Effector memory CD4-positive, alpha-beta T cell (primary cell): ENCODE measurements around the gene EIPR1.

ENCODE experiments used
- DNase-seq, 3 donors: peaks; one replicate each; pipeline ENCODE4 v3.0.0-alpha.2; 2020
- H3K27ac ChIP-seq: 2 replicates; pipeline ENCODE4 v1.7.0; 2013; ENCODE audit warnings: mild to moderate bottlenecking, low read length, moderate library complexity; ENCODE audit not compliant: insufficient read depth, poor library complexity, severe bottlenecking
- H3K27me3 ChIP-seq: replicated peaks from 2 replicates; pipeline ENCODE4 v1.7.0; 2013; ENCODE audit warnings: mild to moderate bottlenecking, low read length; ENCODE audit not compliant: insufficient read depth, control insufficient read depth, poor library complexity, severe bottlenecking
- H3K36me3 ChIP-seq: 2 replicates; pipeline ENCODE4 v1.7.0; 2013; ENCODE audit warnings: mild to moderate bottlenecking, low read length, moderate library complexity; ENCODE audit not compliant: control insufficient read depth, insufficient read depth
- H3K4me1 ChIP-seq: 2 replicates; pipeline ENCODE4 v1.7.0; 2013; ENCODE audit warnings: low read length, mild to moderate bottlenecking; ENCODE audit not compliant: control insufficient read depth, insufficient read depth, poor library complexity, severe bottlenecking
- H3K4me3 ChIP-seq: 2 replicates; pipeline ENCODE4 v1.7.0; 2013; ENCODE audit warnings: low read length, low read depth, mild to moderate bottlenecking; ENCODE audit not compliant: insufficient read depth, poor library complexity, severe bottlenecking
- H3K9me3 ChIP-seq: 2 replicates; pipeline ENCODE4 v1.7.0; 2013; ENCODE audit warnings: mild to moderate bottlenecking, low read length, moderate library complexity; ENCODE audit not compliant: control insufficient read depth

The EIPR1 gene

DNA sequence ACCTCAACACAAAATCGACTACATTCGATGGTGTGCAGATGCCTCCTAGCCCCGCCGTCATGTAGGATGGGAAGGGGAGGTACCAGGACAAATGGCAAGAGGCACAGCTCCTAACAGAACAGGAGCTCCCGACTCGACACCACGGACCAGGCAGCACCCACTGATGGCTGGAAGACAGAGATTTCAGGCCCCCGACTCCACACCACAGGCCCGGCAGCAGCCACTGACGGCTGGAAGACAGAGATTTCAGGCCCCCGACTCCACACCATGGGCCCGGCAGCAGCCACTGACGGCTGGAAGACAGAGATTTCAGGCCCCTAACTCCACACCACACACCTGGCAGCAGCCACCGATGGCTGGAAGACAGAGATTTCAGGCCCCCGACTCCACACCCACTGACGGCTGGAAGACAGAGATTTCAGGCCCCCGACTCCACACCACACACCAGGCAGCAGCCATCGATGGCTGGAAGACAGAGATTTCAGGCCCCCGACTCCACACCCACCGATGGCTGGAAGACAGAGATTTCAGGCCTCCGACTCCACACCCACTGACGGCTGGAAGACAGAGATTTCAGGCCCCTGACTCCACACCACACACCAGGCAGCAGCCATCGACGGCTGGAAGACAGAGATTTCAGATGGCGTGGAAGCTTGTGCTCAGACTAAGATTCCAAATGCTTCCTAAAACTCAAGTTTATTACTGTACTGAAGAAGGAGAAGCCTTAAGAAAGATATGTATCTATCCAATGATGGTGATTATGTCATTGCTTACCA lies 135.5 kb downstream of the EIPR1 start:
- Histone ChIP-seq H3K4me3 (no peak overlapping the region), H3K4me1 (peaks cover 37% of the 10 kb centered on the region), H3K9me3 (no peaks in the 10 kb centered on the region), H3K36me3 (no peaks in the 10 kb centered on the region), H3K27me3 (no peaks in the 10 kb centered on the region), H3K27ac (peak overlapping the region; percentile 49)
- DNase-seq = no peak

DNA sequence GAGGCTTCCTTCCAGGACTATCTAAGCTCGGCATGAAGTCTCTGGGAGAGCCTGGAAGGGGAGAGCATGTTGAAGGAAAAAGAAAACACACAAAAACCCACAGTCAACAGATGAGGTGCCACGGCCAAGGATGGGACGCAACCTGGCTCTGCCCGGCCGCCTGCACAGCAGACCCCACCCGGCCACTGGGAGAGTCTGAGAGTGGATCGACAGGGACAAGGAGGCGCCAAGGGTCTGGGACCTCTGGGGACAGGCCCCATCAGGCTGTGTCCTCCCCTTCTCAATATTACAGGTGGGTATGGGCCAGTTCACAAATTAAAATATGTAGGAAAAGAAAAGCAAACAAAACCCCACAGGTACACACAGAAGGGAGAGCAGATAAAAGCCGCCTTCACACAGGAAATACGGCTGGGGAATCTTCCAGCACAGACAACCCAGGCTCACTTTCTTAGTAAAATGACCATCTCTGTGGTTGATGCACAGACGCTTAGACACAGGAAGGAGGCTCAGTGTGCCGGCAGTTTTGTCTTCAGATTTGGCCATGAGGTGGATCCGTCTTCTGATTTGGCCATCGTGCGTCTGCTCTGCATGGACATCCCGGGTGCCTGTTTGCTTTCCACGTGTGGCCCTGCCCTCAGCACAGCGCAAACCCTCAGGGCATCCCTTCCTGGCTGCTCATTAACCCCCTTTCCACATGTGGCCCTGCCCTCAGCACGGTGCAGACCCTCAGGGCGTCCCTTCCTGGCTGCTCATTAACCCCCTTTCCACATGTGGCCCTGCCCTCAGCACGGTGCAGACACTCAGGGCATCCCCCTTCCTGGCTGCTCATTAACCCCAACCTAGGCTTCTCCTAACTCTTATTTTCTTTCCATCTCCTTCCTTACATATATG lies 138.4 kb downstream of the EIPR1 start:
- Histone ChIP-seq H3K36me3 (no peaks in the 10 kb centered on the region), H3K4me1 (peaks cover 37% of the 10 kb centered on the region), H3K4me3 (no peak overlapping the region), H3K27ac (no peak overlapping the region), H3K9me3 (no peaks in the 10 kb centered on the region), H3K27me3 (no peaks in the 10 kb centered on the region)
- no peak for DNase-seq

DNA sequence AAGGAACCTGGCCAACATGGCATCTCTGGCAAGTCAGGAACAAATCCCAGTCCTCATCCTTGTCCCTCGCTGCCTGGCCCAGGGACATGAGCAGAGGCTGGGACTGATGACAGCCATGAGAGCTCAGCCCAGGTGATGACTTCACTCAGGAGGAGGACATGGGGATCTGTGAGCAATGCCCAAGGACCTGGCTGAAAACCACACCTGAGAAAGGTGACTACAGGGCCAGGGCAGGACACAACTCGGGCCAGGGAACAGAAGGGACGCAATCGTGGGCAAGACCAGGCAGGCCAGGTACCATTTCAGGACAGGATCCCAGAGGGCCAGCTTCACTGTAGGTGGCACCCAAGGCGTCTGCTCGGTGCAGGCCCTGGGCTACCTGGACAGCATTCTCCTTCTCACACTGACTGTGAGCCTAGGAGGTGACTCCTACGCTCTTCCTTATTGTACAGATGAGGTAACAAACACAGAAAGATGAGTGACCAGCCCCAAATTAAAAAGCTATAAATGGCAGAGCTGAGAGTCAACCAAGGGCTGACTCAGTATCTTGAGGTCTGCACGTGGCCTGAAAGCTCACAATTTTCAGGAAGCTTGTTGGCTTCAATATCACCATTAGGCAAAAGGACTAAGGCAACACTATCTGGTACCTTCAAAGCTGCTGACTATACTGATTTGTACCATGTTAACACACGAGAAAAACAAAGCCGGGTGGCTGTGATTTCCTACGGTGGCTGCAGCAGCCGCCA lies 141.1 kb downstream of the EIPR1 start:
- no peak overlapping the region for H3K27ac ChIP-seq
- DNase-seq = no peak

DNA sequence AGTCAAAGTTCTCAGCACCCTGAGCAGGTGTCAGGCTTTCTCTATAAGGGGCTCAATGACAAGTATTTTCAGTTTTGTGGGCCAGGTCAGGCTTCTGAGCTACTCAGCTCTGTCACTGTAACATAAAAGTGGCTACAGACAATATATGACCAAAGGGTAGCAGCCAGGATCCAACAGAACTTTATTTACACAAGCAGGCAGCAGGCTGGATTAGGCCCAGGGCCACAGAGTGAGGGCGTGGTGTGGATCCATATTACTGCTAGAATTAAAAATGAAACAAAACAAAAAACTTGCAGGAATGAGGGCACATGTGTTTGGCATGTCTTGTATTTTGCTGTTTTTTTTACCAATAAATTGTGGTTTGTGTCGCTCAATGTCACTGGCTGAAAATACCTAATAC lies 143.7 kb downstream of the EIPR1 start:
- Histone ChIP-seq H3K36me3 (no peaks in the 10 kb centered on the region), H3K4me3 (no peak overlapping the region), H3K27me3 (no peaks in the 10 kb centered on the region), H3K4me1 (peaks cover 1% of the 10 kb centered on the region), H3K27ac (no peak overlapping the region), H3K9me3 (no peaks in the 10 kb centered on the region)
- DNase-seq = no peak

More for the DNA sequence above, 141.1 kb downstream of the EIPR1 start:
- no peaks in the 10 kb centered on the region for H3K9me3 ChIP-seq
- no peaks in the 10 kb centered on the region for H3K36me3 ChIP-seq
- H3K4me1 ChIP-seq = peaks cover 19% of the 10 kb centered on the region
- no peak overlapping the region for H3K4me3 ChIP-seq
- no peaks in the 10 kb centered on the region for H3K27me3 ChIP-seq

DNA sequence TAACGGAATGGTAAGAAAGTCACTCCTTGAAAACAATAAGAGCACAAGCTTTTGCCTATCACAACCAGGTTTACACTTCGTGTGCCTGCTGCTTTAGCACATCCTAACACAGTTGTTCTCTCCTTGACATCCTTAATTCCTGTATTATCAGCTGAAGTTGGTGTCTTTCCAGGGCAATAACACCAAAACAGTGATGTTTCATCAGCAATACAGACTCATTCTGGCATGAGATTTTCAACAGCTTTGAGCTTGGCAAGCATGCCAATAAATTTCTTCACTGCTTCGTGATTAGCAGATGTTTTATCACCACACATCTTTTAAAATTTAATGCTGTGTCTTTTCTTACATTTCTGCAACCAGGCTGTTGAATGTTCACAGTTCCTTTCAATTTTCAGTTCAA lies 148.4 kb downstream of the EIPR1 start:
- H3K4me3 ChIP-seq = no peak overlapping the region
- H3K9me3 ChIP-seq = no peaks in the 10 kb centered on the region
- no peaks in the 10 kb centered on the region for H3K27me3 ChIP-seq
- H3K36me3 ChIP-seq = no peaks in the 10 kb centered on the region
- peaks cover under 1% of the 10 kb centered on the region for H3K4me1 ChIP-seq
- no peak for DNase-seq
- no peak overlapping the region for H3K27ac ChIP-seq

DNA sequence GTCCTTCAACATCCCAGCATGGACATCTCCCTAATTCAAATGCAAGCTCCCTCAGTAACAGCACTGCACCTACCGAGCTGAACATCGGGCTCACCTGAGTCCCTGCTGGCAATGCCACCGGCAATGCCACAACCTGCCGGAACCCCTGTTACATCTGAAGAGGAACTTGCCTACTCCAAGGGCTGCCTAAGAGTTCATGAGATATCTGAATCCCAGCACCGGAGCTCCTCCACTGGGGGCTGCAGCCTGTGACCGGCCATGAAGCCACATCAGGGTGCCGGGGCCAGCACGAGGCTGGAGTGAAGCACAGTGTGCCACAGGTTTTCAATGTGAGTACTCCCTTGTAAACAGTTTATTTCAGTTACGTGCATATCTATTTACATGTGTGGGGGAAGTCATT lies 152.9 kb downstream of the EIPR1 start:
- peak overlapping the region; percentile 79 for H3K27ac ChIP-seq
- DNase-seq = no peak
- peaks cover 21% of the 10 kb centered on the region for H3K4me1 ChIP-seq
- H3K9me3 ChIP-seq = no peaks in the 10 kb centered on the region
- no peak overlapping the region for H3K4me3 ChIP-seq
- no peaks in the 10 kb centered on the region for H3K27me3 ChIP-seq
- no peaks in the 10 kb centered on the region for H3K36me3 ChIP-seq

DNA sequence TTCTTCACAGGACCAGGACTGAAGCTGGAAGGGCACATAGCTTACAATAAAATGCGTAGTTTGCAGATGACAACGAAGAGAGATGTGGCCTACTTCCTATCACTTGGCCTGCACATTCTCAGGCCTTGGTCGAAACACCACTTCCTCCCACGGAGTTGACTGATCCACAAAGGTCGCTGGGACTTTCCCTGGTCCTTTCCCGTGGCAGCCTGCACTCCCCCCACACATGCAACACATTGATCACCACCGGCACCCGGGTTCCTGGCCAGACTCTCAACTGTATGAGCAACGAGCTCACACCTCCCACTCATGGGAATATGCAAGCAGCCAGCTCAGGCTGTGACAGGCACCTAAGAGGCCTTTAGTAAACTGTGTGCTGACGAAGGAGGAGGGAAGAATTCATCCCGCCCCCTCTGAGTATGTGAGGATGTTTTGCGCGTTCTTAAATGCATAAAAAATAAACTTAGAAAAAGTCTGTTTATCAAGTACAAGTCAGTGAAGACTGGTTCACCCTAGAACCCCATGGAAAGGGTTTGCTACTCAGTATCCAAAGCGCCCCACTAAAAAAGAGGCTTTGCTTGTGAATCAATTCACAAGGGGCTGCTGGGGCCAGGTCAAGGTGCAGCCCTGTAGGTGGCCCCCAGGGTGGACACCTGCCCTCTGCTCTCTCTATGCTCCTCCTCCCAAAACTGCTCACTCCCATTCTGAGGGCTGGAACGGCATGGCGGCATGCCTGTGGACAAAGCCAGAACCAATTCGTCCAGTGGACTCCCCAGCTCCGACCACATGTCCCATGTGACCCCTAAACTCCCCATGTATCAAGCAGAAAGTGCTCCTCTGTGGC lies 154.3 kb downstream of the EIPR1 start:
- H3K9me3 ChIP-seq = no peaks in the 10 kb centered on the region
- DNase-seq = peak; percentile 62 to 75 (median 73)
- no peaks in the 10 kb centered on the region for H3K36me3 ChIP-seq
- H3K27ac ChIP-seq = peak overlapping the region; percentile 79
- H3K27me3 ChIP-seq = no peaks in the 10 kb centered on the region
- H3K4me1 ChIP-seq = peaks cover 21% of the 10 kb centered on the region
- no peak overlapping the region for H3K4me3 ChIP-seq

DNA sequence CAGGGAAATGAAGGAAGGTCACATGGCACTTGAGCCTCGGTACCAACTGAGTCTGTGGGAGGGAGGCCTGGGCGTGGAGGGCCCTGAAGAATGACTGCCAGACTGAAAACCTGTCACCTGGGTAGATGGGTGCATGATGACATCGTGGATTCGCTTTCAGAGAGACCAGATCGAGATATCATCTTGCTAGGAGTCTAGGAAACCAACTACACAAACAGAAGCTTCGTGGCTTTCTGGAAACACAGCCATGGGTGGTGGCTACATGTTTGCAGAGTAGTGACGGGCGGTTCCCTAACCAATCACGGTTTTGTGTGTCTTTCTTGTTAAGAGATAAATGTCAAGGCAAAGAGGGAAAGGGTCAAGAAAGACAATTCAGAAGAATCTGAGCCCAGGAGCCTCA lies 155.0 kb downstream of the EIPR1 start:
- Histone ChIP-seq H3K27me3 (no peaks in the 10 kb centered on the region), H3K4me1 (peaks cover 21% of the 10 kb centered on the region), H3K4me3 (no peak overlapping the region), H3K27ac (peak overlapping the region; percentile 79), H3K36me3 (no peaks in the 10 kb centered on the region), H3K9me3 (no peaks in the 10 kb centered on the region)
- peak; percentile 45 to 63 (median 49) for DNase-seq

DNA sequence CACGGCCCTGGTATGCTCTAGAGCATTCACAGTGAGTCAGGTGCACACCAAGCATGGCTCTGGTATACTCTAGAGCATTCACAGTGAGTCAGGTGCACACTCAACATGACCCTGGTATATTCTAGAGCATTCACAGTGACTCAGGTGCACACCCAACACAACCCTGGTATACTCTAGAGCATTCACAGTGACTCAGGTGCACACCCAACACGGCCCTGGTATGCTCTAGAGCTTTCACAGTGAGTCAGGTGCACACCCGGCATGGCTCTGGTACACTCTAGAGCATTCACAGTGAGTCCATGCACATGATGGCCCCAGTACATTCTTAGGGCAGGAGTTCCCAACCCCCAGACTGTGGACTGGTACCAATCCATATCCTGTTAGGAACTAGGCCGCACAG lies 158.1 kb downstream of the EIPR1 start:
- no peak for DNase-seq
- H3K36me3 ChIP-seq = no peaks in the 10 kb centered on the region

More for the DNA sequence above, 158.1 kb downstream of the EIPR1 start:
- H3K27me3 ChIP-seq = no peaks in the 10 kb centered on the region
- H3K4me3 ChIP-seq = no peak overlapping the region
- H3K4me1 ChIP-seq = peaks cover 21% of the 10 kb centered on the region
- H3K27ac ChIP-seq = no peak overlapping the region
- H3K9me3 ChIP-seq = no peaks in the 10 kb centered on the region
